H9 (cell line): Measurements from ENCODE around the gene IL31RA. TPM values are rescaled to one million over a fixed set of nuclear protein-coding genes. Genes with fewer than 3 reads are reported as not detected.

Experiments used
- DNase-seq: peaks from one replicate; pipeline ENCODE4 v3.0.0-alpha.2; 2017
- H2AFZ ChIP-seq: one replicate; pipeline ENCODE4 v1.6.1; 2013; ENCODE audit warnings: mild to moderate bottlenecking, low read length, control low read depth, moderate library complexity
- H2AK5ac ChIP-seq: 2 replicates; pipeline ENCODE4 v1.6.1; 2013; ENCODE audit warnings: low read length, control low read depth, mixed read lengths; ENCODE audit not compliant: insufficient read length
- H2BK120ac ChIP-seq: one replicate; pipeline ENCODE4 v1.6.1; 2013; ENCODE audit warnings: low read depth, mild to moderate bottlenecking, low read length, control low read depth, inconsistent platforms; ENCODE audit not compliant: poor library complexity, severe bottlenecking
- H2BK12ac ChIP-seq: 2 replicates; pipeline ENCODE4 v1.6.1; 2013; ENCODE audit warnings: low read length, control low read depth, mixed read lengths, low read depth; ENCODE audit not compliant: insufficient read length
- H2BK15ac ChIP-seq: 2 replicates; pipeline ENCODE4 v1.6.1; 2013; ENCODE audit warnings: low read depth, low read length, control low read depth
- H2BK20ac ChIP-seq: one replicate; pipeline ENCODE4 v1.6.1; 2013; ENCODE audit warnings: low read depth, mild to moderate bottlenecking, low read length, control low read depth, inconsistent platforms; ENCODE audit not compliant: poor library complexity, severe bottlenecking
- H2BK5ac ChIP-seq: 2 replicates; pipeline ENCODE4 v1.6.1; 2013; ENCODE audit warnings: low read length, control low read depth, mixed read lengths; ENCODE audit not compliant: insufficient read length
- H3K14ac ChIP-seq: 2 replicates; pipeline ENCODE4 v1.6.1; 2013; ENCODE audit warnings: low read length, control low read depth; ENCODE audit not compliant: insufficient read depth
- H3K18ac ChIP-seq: 2 replicates; pipeline ENCODE4 v1.6.1; 2013; ENCODE audit warnings: low read depth, mild to moderate bottlenecking, mixed read lengths, low read length, control low read depth; ENCODE audit not compliant: insufficient read length
- H3K23ac ChIP-seq: 2 replicates; pipeline ENCODE4 v1.6.1; 2013; ENCODE audit warnings: low read length, control low read depth, mixed read lengths, low read depth; ENCODE audit not compliant: insufficient read length
- H3K23me2 ChIP-seq: 2 replicates; pipeline ENCODE4 v1.6.1; 2013; ENCODE audit warnings: low read depth, mild to moderate bottlenecking, mixed read lengths, low read length, control low read depth; ENCODE audit not compliant: insufficient read length, poor library complexity, severe bottlenecking
- H3K27ac ChIP-seq: 2 replicates; pipeline ENCODE4 v1.5.1; 2013; ENCODE audit warnings: low read length, control low read depth, mixed read lengths, low read depth; ENCODE audit not compliant: insufficient read length
- H3K27me3 ChIP-seq: 2 replicates; pipeline ENCODE4 v1.6.1; 2013; ENCODE audit warnings: low read length, control low read depth, inconsistent platforms; ENCODE audit not compliant: insufficient read depth
- H3K4ac ChIP-seq: 2 replicates; pipeline ENCODE4 v1.6.1; 2013; ENCODE audit warnings: low read depth, mild to moderate bottlenecking, control low read depth, inconsistent platforms, low read length, moderate library complexity
- H3K4me1 ChIP-seq: 2 replicates; pipeline ENCODE4 v1.6.1; 2013; ENCODE audit warnings: low read length, control low read depth, inconsistent platforms; ENCODE audit not compliant: insufficient read depth
- H3K4me2 ChIP-seq: 2 replicates; pipeline ENCODE4 v1.6.1; 2013; ENCODE audit warnings: low read length, control low read depth, mixed read lengths; ENCODE audit not compliant: insufficient read length, insufficient read depth
- H3K56ac ChIP-seq: 2 replicates; pipeline ENCODE4 v1.6.1; 2013; ENCODE audit warnings: low read depth, mild to moderate bottlenecking, mixed read lengths, low read length, control low read depth; ENCODE audit not compliant: insufficient read length
- H3K79me1 ChIP-seq: 2 replicates; pipeline ENCODE4 v1.6.1; 2013; ENCODE audit warnings: low read depth, mild to moderate bottlenecking, moderate library complexity, low read length, control low read depth, inconsistent platforms; ENCODE audit not compliant: insufficient read depth, poor library complexity, severe bottlenecking
- H3K79me2 ChIP-seq: 2 replicates; pipeline ENCODE4 v1.6.1; 2013; ENCODE audit warnings: low read length, control low read depth, inconsistent platforms; ENCODE audit not compliant: insufficient read depth
- H3K9ac ChIP-seq: 2 replicates; pipeline ENCODE4 v1.6.1; 2013; ENCODE audit warnings: low read length, control low read depth, mixed read lengths; ENCODE audit not compliant: insufficient read length; ENCODE audit errors: extremely low read depth
- H3K9me3 ChIP-seq: one replicate; pipeline ENCODE4 v1.6.1; 2013; ENCODE audit warnings: low read depth, low read length, inconsistent platforms; ENCODE audit not compliant: control insufficient read depth
- H3T11ph ChIP-seq: one replicate; pipeline ENCODE4 v1.6.1; 2013; ENCODE audit warnings: mild to moderate bottlenecking, low read length, control low read depth, inconsistent platforms
- H4K20me1 ChIP-seq: one replicate; pipeline ENCODE4 v1.6.1; 2013; ENCODE audit not compliant: control insufficient read depth, insufficient read length, insufficient read depth
- H4K5ac ChIP-seq: 2 replicates; pipeline ENCODE4 v1.6.1; 2013; ENCODE audit warnings: low read depth, mild to moderate bottlenecking, mixed read lengths, low read length, control low read depth; ENCODE audit not compliant: insufficient read length
- H4K8ac ChIP-seq: replicated peaks from 2 replicates; pipeline ENCODE4 v1.6.1; 2013; ENCODE audit warnings: low read length, control low read depth, mixed read lengths, low read depth; ENCODE audit not compliant: insufficient read length
- H4K91ac ChIP-seq: 2 replicates; pipeline ENCODE4 v1.6.1; 2013; ENCODE audit warnings: low read depth, mild to moderate bottlenecking, moderate library complexity, mixed read lengths, low read length, control low read depth; ENCODE audit not compliant: insufficient read length
- H3K27ac Mint-ChIP-seq, 3 experiments: 2 replicates in 2 of 3; 3 replicates in 1 of 3; pipeline ENCODE4 v1.8.0; 2020 to 2021; ENCODE audit warnings: mixed read lengths in 3 of 3, mild to moderate bottlenecking in 1 of 3, moderate library complexity in 1 of 3
- H3K27me3 Mint-ChIP-seq: 2 replicates; pipeline ENCODE4 v1.8.0; 2021; ENCODE audit warnings: low read depth, mild to moderate bottlenecking, moderate library complexity, mixed read lengths
- H3K36me3 Mint-ChIP-seq, 3 experiments: 2 replicates in 2 of 3; 3 replicates in 1 of 3; pipeline ENCODE4 v1.8.0; 2020 to 2021; ENCODE audit warnings: low read depth in 3 of 3, mixed read lengths in 3 of 3; ENCODE audit not compliant: insufficient read depth in 1 of 3
- H3K4me1 Mint-ChIP-seq, 2 experiments: 2 replicates each; pipeline ENCODE4 v1.8.0; 2020; ENCODE audit warnings: mixed read lengths in 2 of 2
- H3K4me3 Mint-ChIP-seq, 2 experiments: 2 replicates in 1 of 2; 3 replicates in 1 of 2; pipeline ENCODE4 v1.8.0; 2020 to 2021; ENCODE audit warnings: mild to moderate bottlenecking in 2 of 2, mixed read lengths in 2 of 2, moderate library complexity in 1 of 2
- H3K9me3 Mint-ChIP-seq, 2 experiments: 2 replicates in 1 of 2; 3 replicates in 1 of 2; pipeline ENCODE4 v1.8.0; 2020; ENCODE audit warnings: mild to moderate bottlenecking in 2 of 2, mixed read lengths in 2 of 2, moderate library complexity in 1 of 2
- CTCF ChIP-seq: fragments of 200-600 bp; sonication (generic); conservative IDR thresholded peaks from 3 replicates; pipeline ENCODE4 v1.8.0; 2021; ENCODE audit warnings: antibody characterized with exemption, mild to moderate bottlenecking
- WGBS: extraction: QIAGEN DNeasy Blood & Tissue Kit; methylation state at CpG from one replicate; pipeline ENCODE4 v1.1.7; 2013; ENCODE audit warnings: missing lambda C conversion rate, low lambda C conversion rate, mixed read lengths; ENCODE audit not compliant: insufficient read length; ENCODE audit errors: extremely low coverage; 5-methylcytosine and 5-hydroxymethylcytosine counted together
- total RNA-seq: library from RNA; stranded (reverse); gene quantifications from 2 replicates; pipeline ENCODE4 v1.2.1, GENCODE V29; 2021

IL31RA gene
- total RNA-seq, 1 experiment from 2014 or later = 0.11 TPM

- Histone ChIP-seq H2BK5ac (no peak overlapping the region), H3K23me2 (no peaks in the 10 kb centered on the region), H4K91ac (no peak overlapping the region), H3K4me1 (no peaks in the 10 kb centered on the region), H3K4ac (no peak overlapping the region), H3K27me3 (no peaks in the 10 kb centered on the region), H3K23ac (no peak overlapping the region), H4K20me1 (no peaks in the 10 kb centered on the region), H3K9ac (no peak overlapping the region), H2AK5ac (no peak overlapping the region), H3K9me3 (no peaks in the 10 kb centered on the region), H4K5ac (no peak overlapping the region), H3K56ac (no peak overlapping the region), H3K79me1 (no peaks in the 10 kb centered on the region), H2AFZ (no peak overlapping the region), H3T11ph (no peak overlapping the region), H3K79me2 (no peaks in the 10 kb centered on the region), H3K27ac (no peak overlapping the region), H4K8ac (no peak overlapping the region), H2BK20ac (no peak overlapping the region), H3K14ac (no peak overlapping the region), H3K4me2 (no peak overlapping the region), H2BK120ac (no peak overlapping the region), H3K18ac (no peak overlapping the region), H2BK12ac (no peak overlapping the region), H2BK15ac (no peak overlapping the region)
- no peaks in the 10 kb centered on the region; the same call in 1 of the 2 replicates for H3K27me3 Mint-ChIP-seq
- no peak for DNase-seq
- H3K9me3 Mint-ChIP-seq = no peaks in the 10 kb centered on the region; a peak in 1 of 5 replicates
- no peak overlapping the region for H3K27ac Mint-ChIP-seq
- no peaks in the 10 kb centered on the region for H3K4me1 Mint-ChIP-seq
- H3K4me3 Mint-ChIP-seq = no peak overlapping the region
- no peaks in the 10 kb centered on the region; a peak in 1 of 7 replicates for H3K36me3 Mint-ChIP-seq
- TF ChIP-seq CTCF = no peak
- WGBS = no CpG with 5 or more reads among the region's 1 CpG
These were observed 17.7 kb downstream of the IL31RA start for GRCh38 chr5:55868846-55869245.
